Subcutaneous adipose tissue (tissue), 4 donors: Measurements from ENCODE around the gene EGFR. TPM values are rescaled to one million over a fixed set of nuclear protein-coding genes. Genes with fewer than 3 reads are reported as not detected.

Experiments used
- CTCF ChIP-seq: fragments of 450-650 bp; IDR thresholded peaks from one replicate; pipeline ENCODE4 v1.5.1; 2016; ENCODE audit warnings: low read depth, mild to moderate bottlenecking, control low read depth, antibody characterized with exemption, moderate library complexity
- total RNA-seq, 4 donors: library from RNA; depleted of rRNA; stranded (reverse); fragments of >200 nt; gene quantifications; one replicate each; pipeline ENCODE4 v1.1.0, GENCODE V29; 2016

Gene EGFR
- total RNA-seq, 4 donors from 2014 or later, result 84.0 to 132 (median 102) TPM

GRCh38 chr7:55235801-55236200 lies 217.0 kb downstream of the EGFR start:
- TF ChIP-seq CTCF, result no peak

- no peak for TF ChIP-seq CTCF
Observed at GRCh38 chr7:55236476-55236875, 217.7 kb downstream of the EGFR start.

DNA sequence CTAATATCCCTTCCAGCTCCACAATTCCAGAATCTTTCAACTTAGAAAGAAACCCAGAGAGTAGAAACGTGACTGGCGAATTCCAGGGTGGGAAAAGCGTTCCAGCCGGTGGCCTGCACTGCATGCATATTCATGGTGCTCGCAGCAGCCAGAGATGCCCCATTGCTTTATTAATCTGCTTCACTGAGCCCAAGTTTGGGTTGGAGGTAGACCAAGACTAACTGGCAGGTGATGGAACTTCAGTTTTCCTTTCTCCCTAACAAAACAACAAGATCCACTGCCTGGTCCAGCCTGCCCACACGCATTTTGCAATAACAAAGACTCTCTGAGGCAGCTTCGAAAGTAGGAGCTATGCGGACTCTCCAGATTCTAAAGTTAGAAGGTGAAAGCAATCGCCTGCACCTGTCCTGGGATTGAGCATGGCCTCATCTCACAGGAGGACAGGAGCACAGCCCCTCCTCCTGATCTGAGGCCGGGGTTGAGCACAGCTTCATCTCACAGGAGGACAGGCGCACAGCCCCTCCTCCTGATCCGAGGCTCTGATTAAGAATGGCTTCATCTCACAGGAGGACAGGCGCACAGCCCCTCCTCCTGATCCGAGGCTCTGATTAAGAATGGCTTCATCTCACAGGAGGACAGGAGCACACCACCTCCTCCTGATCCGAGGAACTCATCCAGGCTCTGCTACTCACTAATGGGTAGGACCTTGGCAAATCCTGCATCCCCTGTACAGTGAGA lies 218.5 kb downstream of the EGFR start:
- TF ChIP-seq CTCF, result no peak

- no peak for TF ChIP-seq CTCF
Observed at GRCh38 chr7:55239406-55239805, 220.6 kb downstream of the EGFR start.

DNA sequence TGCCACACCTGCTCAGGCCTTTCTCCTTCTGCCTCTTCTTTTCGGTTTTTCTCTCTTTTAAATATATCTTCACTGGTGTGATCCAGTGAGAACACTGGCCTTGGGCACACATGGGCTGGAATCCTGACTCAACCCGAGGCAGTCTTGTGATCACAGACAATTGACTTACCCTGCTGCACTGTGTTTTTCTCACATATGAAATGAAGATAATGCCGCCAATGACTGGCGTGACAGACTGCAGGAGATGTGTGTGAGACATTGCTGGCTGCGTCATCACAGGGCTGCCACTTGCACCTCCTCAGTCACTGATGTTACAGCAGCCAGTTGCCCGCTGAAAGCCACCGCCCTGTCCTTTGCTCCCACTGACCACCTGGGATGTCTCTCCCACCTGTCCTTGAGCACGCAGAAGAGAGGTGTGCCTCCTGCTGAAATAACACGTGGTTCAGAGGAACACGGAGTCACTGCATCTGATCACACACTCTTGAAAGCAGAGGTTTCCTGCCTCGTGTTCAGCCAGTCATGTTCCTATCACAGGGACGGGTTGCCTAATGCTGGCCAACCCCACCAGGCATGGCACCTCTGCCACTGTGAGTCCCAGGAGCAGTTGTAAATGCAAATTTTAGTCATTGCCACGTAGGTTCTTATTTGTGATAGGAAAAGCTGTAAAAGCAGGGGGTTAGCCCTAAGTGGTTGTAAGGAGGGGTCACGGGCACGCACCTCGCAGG lies 221.8 kb downstream of the EGFR start:
- TF ChIP-seq CTCF, result no peak

DNA sequence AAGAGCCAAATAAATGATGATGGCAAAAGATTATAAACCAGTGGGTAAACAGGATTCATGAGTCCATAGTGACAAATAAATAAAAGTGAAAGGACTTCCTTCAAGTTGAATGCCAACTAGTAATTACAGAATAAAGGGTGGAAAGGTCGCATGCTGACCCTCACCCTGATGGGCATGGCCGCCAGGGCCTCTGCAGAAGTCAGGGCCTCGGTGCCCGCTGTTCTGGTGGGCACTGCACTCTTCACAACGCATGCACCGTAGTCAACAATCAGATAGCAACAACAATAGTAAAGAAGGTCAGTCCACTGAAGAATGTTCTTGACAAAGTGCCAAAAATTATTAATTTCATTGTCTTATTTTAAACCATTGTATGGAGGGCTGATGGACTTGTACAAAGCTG lies 223.1 kb downstream of the EGFR start:
- TF ChIP-seq CTCF, result no peak

DNA sequence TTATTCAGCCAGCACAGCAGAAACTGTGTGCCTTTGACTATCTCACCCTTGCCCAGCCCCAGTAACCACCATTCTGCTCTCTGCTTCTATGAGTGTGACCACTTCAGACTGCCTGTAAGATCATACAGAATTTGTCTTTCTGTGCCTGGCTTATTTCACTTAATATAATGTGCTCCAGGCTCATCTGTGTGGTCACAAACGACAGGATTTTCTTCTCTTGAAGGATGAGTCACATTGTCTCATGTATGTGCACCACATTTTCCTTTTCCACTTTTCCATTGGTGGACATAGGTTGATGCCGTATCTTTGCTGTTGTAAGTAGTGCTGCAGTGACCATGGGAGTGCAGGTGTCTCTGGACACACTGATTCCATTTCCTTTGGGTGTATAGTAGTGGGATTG lies 223.8 kb downstream of the EGFR start:
- no peak for TF ChIP-seq CTCF
